ENCODE data around the gene SLC25A18. TPM values are rescaled to one million over a fixed set of nuclear protein-coding genes. Genes with fewer than 3 reads are reported as not detected.

SLC25A18 gene
- total RNA-seq, 3 donors from 2014 or later: 6.6 to 18.7 (median 14.7) TPM

- TF ChIP-seq POLR2A (IDR thresholded peaks at IDR 0.05) (no peak), CTCF (IDR thresholded peaks at IDR 0.05) (no peak)
- intact Hi-C loops (cut with DNase I; ENCODE audit: low total_unique reads): no loop called here
- no peaks in the 10 kb centered on the region for H3K27me3 ChIP-seq
- DNase-seq (ENCODE audit: low spot score in 2 of 2): no peak
- H3K4me3 ChIP-seq: no peak overlapping the region
- H3K9me3 ChIP-seq: no peaks in the 10 kb centered on the region
- no peak overlapping the region for H3K27ac ChIP-seq
- H3K4me1 ChIP-seq: no peaks in the 10 kb centered on the region
- no peaks in the 10 kb centered on the region for H3K36me3 ChIP-seq
These were observed 16.3 kb downstream of the SLC25A18 start for GRCh38 chr22:17579535-17579981.

GRCh38 chr22:17580441-17581031 lies 17.2 kb downstream of the SLC25A18 start:
- Histone ChIP-seq H3K9me3 (no peaks in the 10 kb centered on the region), H3K27me3 (no peaks in the 10 kb centered on the region), H3K4me3 (no peak overlapping the region), H3K36me3 (no peaks in the 10 kb centered on the region), H3K27ac (no peak overlapping the region), H3K4me1 (no peaks in the 10 kb centered on the region)
- no peak for DNase-seq (ENCODE audit: low spot score in 2 of 2)
- TF ChIP-seq POLR2A (IDR thresholded peaks at IDR 0.05) (no peak), CTCF (IDR thresholded peaks at IDR 0.05) (no peak), POLR2AphosphoS5 (IDR thresholded peaks at IDR 0.05) (no peak)
- intact Hi-C loops (cut with DNase I; ENCODE audit: low total_unique reads): no loop called here

- intact Hi-C loops (cut with DNase I; ENCODE audit: low total_unique reads): no loop called here
- no peaks in the 10 kb centered on the region for H3K4me1 ChIP-seq
- TF ChIP-seq CTCF (IDR thresholded peaks at IDR 0.05) (no peak), POLR2A (IDR thresholded peaks at IDR 0.05) (no peak), POLR2AphosphoS5 (IDR thresholded peaks at IDR 0.05) (no peak)
- H3K9me3 ChIP-seq: no peaks in the 10 kb centered on the region
- no peaks in the 10 kb centered on the region for H3K27me3 ChIP-seq
- no peak overlapping the region for H3K27ac ChIP-seq
- no peak overlapping the region for H3K4me3 ChIP-seq
- no peaks in the 10 kb centered on the region for H3K36me3 ChIP-seq
- no peak for DNase-seq (ENCODE audit: low spot score in 2 of 2)
These were observed 17.8 kb downstream of the SLC25A18 start for GRCh38 chr22:17581056-17581455.

GRCh38 chr22:17581631-17582030 lies 18.3 kb downstream of the SLC25A18 start:
- Histone ChIP-seq H3K4me3 (no peak overlapping the region), H3K36me3 (no peaks in the 10 kb centered on the region), H3K27me3 (no peaks in the 10 kb centered on the region), H3K4me1 (no peaks in the 10 kb centered on the region), H3K27ac (no peak overlapping the region), H3K9me3 (no peaks in the 10 kb centered on the region)
- no peak for TF ChIP-seq POLR2AphosphoS5 (IDR thresholded peaks at IDR 0.05)
- TF ChIP-seq CTCF (IDR thresholded peaks at IDR 0.05): no peak
- no peak for TF ChIP-seq POLR2A (IDR thresholded peaks at IDR 0.05)
- no peak for DNase-seq (ENCODE audit: low spot score in 2 of 2)
- intact Hi-C loops (cut with DNase I; ENCODE audit: low total_unique reads): no loop called here

- Histone ChIP-seq H3K27me3 (no peaks in the 10 kb centered on the region), H3K4me1 (no peaks in the 10 kb centered on the region), H3K9me3 (no peaks in the 10 kb centered on the region), H3K27ac (no peak overlapping the region), H3K4me3 (no peak overlapping the region), H3K36me3 (no peaks in the 10 kb centered on the region)
- intact Hi-C loops (cut with DNase I; ENCODE audit: low total_unique reads): no loop called here
- DNase-seq (ENCODE audit: low spot score in 2 of 2): no peak
- TF ChIP-seq POLR2A (IDR thresholded peaks at IDR 0.05) (no peak), POLR2AphosphoS5 (IDR thresholded peaks at IDR 0.05) (no peak), CTCF (IDR thresholded peaks at IDR 0.05) (no peak)
These were observed 19.9 kb downstream of the SLC25A18 start for GRCh38 chr22:17583151-17583550.
